HG03135 (cell line): ENCODE measurements around the gene IRGQ.
A peak's percentile ranks its signal among the peaks of the same experiment; 100 is the strongest.
"Not testable (repeated sequence)": the region's sequence is repeated elsewhere in the genome, so short reads cannot be mapped to it uniquely, and the experiment has no call there.

ENCODE experiments used
- ATAC-seq: cut with Tn5 transposase; IDR thresholded peaks from one replicate; pipeline ENCODE4 v1.9.1; 2021; ENCODE audit warnings: mild to moderate bottlenecking, moderate library complexity; ENCODE audit not compliant: unreplicated experiment

Gene IRGQ

DNA sequence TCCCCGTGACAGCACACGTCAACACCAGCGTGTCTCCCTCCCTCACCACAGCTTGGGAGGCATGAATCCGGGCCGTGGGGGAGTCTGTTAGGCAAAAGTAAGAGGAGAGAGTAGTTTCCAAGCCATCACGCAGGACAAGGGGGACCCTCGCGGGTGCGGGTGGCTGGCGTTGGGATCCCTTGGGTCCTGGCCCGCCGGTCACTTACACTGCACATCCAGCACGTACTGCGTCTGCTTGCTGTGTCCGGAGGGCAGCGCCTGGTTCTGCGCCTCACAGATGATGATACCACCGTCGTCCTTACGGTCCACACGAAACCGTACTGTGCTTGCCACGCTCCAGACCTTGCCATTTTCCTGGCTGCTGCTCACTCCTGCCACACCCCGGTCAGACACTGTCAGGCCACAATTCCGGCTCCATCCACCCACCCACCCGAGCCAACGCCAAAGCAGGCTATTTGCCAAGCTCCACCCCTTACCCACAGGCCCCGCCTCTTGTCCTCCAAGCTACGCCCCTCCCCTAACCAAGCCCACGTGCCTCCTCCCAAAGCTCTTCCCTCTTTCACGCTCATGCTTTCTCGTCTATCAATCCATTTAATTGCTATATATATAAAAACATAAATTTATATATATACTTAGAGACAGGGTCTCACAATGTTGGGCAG is 30.1 kb upstream of the IRGQ start:
- ATAC-seq = no peak

DNA sequence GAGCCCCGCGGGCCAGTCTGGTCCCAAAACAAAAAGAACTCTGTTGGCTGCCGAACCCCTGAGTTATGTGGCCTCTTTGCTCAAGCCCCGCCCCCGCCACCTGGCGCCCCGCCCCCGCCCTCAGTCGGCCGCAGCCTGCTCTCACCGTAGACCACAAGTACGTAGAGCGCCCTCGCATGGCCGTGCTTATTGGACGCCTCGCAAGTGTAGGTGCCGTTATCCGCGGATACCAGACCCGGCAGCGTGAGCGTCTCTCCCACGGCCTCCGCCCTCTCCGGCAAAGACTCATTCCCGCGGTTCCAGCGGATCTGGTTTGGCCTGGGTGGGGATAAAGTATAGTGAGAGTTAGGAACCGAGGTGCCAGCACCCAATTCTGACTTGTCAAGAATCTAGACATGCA is 29.0 kb upstream of the IRGQ start:
- ATAC-seq = no peak

DNA sequence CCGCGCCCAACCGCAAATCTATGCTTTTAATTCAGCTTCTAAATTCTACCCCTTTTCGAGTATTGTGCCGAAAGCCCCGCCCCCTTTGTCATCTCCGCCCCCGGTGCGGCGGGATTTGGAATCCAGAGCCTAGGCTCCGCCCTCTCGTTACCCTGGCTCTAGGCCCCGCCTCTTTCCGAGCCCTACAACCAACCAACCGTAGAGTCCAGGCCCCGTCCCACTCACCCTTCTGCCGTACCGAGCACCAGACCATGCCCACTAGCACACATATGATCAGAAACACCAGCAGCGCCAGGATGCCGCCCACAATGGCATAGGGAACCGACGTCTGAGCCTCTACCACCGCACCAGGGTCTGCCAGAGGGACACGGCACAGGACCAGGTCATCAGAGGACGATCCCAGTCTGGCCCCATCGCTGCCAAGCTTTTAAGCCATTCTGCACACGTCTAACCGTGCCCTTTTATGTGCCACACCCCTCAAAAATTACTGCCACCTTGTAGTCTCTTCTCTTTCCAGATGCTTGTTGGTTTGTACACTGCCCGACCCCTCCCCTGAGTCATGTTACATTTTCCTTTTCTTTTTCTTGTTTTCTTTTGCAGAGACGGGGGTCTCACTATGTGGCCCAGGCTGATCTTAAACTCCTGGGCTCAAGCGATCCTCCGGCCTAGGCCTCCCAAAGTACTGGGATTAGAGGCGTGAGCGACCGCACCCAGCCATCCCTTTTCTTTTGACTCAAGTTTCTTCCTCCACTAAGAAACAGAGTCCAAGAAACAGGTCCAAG is 28.1 kb upstream of the IRGQ start:
- ATAC-seq = no peak

DNA sequence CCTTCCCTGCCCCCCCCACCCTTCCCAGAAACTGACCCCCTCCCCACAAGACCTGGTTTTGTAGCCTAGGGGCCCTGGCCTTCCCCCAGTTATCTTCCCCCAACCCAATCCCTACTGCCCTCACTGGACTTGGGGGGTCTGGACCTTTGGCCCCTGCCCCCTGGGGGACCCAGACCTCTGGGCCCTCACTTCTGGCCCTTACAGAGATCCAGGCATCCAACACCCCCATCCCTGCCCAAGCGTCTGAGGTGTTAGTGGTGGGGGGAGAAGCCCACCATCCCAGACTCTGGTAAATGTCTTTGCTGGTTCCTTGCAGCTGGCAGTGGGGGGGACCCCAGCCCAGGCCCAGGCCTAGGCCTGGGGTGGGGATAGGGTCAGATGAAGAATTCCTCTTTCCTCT is 27.0 kb upstream of the IRGQ start:
- ATAC-seq = no peak

DNA sequence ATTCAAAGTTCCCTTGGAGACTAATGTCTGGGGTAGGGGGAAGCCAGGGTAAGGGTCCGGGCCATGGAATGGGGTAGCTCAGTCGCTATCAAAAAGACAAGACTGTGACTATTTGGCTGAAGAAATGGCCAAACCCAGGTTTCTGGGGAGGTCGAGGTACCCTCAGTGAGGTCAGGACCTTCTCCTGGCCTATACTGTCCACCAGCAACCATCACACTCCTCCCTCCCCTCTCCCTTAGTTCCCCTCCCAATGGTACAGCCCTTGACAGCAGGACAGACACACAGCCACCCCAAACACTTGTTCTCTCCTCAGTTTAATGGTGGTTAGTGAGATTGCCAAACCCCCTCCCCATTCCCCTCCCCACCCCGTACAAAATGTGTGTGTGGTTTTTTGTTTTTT is 26.1 kb upstream of the IRGQ start:
- ATAC-seq = no peak

DNA sequence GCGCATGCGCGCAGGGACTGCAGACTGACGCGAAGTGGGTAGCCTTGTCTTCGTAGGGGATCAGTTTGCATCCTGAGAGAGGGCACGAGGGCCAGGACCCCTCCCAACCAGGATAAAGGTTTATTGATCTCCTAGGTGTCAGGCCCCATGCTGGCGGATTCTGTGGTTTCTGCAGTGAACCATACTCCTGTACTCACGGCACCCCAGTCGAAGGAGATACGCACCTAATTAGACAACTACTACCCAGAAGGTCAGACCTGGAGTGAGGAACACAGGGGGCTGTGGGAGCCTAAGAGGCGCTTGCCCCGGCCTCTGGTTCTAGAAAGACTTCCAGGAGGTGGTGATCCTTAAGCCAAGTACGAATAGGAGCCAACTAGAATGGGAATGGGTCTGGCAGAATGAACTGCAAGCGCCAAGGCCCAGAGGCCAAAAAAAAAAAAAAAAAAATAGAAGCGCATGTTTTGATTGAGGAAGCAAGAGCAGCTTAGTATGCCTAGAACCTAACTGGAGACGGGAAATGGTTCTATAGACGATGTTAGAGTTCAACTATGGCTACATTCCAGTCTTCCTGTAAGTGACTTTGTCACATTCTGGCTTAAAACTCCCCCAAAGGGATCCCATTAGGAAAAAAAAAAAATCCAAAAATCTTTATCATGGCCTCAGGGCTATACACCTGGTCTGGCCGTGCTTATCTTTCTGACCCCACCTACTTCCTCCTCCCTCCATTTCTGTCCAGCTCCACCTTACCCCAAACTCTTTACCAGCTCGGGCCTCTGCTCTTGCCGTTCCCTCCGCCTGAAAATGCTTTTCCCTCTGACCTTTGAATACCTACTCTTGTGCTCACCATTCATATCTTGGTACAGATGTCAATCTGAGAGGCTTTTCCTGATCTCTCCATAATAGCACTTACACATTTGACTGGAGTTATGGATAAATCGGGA is 24.4 kb upstream of the IRGQ start:
- no peak for ATAC-seq

DNA sequence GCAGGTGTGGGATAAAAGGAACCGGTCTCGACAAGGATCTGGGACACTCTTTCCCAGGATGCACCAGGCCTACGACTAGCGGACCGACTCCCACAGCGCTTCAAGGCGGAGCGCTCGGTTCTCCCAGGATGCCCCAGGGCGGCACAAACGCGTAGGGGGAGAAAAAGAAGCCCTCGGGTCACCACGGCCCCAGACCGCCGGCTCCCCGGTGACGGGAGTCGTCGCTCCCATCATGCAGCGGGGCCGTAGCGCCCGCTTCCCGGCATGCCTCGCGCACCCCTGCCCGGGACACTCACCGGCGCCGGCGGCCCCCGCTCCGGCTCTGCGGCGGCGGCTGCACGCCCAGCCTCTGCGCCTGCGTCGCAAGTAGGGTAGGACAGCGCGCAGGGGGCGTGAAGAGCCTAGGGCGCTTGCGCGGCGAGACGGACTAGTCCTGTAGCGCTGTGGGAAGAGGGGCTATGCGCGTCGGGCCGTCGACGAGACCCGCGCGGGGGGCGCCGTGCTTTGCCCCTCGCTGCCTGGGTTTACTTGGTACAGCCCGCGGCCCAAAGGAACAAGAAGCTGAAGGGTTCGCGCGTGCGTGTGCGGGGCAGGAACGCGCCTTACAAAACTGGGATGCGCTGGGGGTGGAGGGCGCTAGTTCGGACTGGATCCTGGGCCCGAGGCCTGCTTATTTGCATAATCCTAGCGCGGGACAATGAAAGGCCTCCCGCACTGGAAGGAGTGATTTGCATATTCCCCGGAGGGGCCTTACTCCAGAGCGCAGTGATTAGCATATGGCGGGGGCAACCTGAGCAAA is 23.5 kb upstream of the IRGQ start, which contains the start of gene ZNF428:
Gene ZNF428, minus strand, starts transcription at position 368 of the 799 bp plus-strand sequence. CDS start 5,325 bp downstream, outside the sequence.
- peak; percentile 63 for ATAC-seq

DNA sequence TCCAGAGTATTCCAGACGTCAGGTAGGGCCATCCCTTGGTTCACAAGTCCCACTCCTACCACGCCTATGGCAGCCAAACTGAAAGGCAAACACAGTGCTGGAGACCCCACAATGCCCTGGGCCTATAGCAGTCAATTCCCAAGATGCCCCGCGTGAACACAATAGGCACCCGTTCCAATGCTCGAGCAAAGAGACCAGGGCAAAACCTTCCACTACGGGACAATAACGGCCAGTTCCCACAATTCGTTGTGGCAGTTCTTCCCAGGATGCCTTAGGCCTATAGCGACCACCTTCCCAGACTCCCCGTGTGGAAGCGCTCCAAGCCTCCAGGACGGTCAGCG is 23.0 kb upstream of the IRGQ start:
- peak; percentile 22 for ATAC-seq

DNA sequence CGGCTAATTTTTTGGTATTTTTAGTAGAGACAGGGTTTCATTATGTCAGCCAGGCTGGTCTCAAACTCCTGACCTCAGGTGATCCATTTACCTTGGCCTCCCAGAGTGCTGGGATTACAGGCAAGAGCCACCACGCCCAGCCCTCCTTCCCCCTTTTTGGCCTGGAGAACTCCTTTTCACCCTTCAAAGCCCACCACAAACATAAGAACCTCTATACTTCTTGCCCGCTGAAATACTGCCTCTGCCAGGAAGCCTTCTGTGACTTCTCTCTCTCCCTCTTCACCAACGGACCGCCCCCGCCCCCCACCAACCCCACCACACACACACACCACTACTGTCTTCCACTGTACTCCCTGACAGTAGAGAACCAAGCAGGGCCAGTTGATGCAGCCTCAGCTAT is 21.0 kb upstream of the IRGQ start:
- no peak for ATAC-seq

DNA sequence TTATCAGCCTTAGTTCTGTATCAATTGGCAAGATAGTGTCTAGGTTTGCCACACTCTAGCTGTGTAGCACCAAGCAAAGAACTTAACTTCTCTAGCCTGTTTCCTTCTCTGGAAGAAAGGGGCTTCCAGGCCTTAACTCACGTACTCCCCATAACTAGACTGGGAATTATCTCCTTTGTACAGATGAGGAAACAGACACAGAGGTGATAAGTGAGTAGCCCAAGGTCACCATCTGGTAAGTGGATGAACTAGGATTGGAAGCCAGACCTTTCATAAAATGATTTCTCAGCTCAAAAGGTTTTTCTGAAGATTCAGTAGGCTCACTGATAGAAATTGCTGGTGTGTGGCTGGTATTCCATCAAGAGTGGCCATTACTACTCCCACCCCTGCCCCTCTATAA is 20.4 kb upstream of the IRGQ start:
- ATAC-seq = no peak

DNA sequence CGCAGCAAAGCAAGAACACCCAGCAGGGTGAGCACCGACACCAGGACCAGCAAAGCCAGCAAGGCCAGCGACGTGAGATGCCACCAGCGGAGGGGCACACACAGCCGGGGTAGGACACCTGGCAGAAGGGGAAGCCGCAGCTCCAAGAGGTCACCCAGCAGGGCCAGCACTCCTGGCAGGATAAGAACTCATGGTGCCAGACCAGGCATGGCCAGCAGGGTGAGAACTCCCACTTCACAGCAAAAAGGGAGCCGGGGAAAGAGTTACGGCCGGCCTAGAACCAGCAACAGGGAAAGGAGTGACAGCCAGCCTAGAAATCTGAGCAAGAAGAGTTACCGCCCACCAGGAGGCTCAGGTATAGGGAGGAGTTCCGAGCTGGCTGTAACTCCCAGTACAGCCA is 16.4 kb upstream of the IRGQ start:
- no peak for ATAC-seq

DNA sequence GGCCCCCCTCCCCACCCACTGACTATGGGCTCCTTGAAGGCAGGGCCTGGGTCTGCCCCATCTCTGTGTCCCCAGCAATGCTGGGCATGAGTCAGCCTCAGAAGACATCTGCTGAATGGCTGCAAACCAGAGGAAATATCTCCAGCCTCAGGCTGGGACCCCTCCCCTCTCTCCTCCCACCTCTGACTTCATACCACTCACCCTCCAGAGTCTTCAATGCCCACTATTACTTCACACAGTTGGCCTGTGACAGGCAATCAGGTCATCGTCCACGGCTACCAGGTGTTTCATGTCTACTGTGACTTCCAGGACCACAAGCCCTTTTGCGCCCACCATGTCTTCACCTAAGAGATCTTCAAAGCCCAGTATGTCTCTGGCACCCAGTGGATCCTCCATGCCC is 15.9 kb upstream of the IRGQ start, which contains the start of gene SRRM5:
Gene SRRM5, plus strand, starts transcription at position 301 of the 400 bp plus-strand sequence. Its CDS starts 34 bp downstream, at position 335.
- no peak for ATAC-seq

DNA sequence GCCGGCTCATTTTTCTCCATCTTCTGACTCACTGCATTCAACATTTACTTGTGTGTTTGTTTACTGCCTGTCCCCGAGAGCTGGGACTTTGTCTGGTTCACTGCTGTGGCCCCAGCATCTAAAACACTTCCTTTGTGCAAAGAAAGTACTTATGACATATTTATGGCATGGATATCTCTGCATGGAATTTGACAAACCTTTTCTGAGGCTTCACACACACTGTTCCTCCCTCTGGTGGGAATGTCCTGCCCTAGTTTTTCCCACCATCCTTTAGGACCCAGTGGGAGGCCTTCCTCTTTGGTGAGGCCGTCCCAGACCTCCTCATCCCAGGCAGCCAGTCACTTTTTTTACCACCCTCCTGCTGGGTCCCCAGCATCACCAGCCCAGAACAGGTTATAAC is 14.6 kb upstream of the IRGQ start:
- ATAC-seq = no peak

DNA sequence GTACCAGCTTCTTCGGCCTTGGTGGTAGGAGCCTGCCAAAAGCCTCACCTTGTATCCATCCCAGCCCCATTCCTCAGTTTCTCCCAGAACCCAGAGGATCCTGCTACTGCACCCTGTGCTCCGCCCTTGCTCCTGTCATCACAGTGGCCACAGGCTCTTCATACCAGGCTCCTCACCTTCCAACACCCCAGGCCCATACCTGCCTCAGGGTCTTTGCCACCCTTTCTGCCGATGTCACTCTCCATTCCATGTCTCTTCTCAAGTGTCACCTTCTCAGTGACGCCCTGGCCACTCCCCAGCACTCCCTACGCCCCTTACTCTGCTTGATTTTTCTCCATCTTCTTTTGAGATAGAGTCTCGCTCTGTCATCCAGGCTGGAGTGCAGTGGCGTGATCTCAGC is 13.9 kb upstream of the IRGQ start:
- ATAC-seq = no peak

DNA sequence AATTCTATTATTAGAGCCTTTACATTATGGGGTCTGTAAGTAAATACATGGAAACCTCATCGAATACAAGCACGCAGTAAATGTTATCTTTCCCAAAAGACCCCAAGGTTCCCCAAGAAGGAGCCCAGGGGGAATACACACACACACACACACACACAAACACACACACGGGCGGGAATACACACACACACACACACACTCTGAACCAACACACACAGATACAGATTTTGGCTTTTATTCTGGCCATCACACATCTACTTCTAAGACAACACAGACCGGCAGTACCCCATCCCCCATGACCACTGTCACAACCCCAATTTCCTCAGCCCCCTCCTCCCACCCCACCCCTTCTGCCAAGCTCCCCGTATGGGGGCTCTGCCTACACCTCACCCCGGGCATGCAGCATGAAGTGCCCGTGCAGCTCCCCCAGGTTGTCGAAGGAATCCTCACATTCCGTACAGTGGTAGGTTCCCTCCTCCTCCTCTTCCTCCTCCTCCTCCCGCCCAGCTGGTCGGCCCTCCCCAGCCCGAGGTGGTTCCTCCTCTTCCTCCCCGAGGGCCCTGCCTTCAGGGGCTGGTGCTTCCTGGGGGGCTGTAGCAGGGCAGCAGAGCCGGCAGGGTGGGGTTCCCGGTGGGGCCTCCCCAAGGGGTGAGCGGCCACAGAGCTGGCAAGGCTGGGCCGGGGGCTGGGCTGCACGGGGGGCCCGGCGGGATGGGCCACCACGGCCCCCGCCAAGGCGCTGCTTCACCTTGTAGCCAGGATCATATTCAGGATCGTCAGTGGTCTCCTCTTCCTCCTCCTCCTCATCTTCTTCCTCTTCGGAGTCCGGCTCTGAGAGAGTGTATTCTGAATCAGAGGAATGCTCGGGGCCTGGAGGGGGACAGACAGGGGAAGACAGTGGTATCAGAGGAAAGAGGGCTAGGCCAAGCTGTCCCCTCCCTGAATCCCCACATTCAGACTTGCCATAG is 11.6 kb upstream of the IRGQ start:
- ATAC-seq = no peak

DNA sequence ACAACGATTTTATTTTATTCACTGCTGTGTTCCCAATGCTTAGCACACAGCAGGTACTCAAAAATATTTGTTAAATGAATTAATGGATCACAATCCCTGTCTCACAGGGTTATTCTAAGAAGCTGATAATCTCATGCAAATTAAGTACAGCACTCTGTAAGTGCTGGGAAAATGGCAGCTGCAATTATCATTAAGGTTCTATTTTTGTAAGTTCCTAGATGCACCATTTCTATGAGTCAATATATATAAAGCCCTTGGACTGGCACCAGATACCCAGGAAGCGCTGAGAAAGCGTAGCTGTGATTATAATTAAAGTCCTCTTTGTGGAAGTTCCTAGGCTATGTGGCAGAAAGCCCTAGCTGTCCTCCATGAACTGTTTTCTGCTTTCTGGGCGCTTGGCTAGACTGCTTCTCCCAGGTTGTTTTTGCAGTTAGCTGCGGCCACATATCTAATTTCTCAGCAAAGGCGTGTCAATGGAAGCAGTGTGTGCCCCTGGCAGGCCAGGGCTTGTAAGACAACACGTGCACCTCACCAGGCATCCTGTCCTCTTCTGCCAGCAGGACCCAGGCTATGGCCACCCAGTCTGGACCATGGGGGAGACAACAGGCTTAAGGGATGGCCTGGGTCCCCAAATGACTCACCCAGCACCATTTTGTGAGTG is 10.8 kb upstream of the IRGQ start:
- ATAC-seq = no peak

DNA sequence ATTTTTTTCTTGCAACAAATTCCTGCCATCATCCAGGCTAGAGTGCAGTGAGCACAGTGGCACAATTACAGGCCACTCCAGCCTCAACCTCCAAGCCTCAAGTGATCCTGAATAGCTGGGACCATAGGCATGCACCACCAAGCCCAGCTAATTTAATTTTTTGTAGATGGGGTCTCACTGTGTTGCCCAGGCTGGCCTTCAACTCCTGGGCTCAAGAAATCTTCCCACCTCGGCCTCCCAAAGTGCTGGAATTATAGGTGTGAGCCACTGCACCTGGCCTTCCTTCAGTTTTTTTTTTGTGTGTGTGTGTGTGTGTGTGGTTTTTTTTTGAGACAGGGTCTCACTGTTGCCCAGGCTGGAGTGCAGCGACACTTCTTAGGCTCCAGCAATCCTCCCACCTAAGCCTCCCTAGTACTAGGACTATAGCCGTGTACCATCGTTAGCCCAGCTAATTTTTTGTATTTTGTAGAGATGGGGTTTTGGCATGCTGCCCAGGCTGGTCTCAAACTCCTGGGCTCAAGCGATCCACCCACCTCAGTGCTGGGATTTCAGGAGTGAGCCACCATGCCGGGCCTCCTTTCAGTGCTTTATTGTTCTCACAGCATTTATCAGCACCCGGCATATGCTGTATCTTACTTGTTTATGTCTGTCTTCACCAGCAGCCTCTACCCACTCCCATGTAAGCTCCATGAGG is 10.1 kb upstream of the IRGQ start:
- no peak for ATAC-seq

DNA sequence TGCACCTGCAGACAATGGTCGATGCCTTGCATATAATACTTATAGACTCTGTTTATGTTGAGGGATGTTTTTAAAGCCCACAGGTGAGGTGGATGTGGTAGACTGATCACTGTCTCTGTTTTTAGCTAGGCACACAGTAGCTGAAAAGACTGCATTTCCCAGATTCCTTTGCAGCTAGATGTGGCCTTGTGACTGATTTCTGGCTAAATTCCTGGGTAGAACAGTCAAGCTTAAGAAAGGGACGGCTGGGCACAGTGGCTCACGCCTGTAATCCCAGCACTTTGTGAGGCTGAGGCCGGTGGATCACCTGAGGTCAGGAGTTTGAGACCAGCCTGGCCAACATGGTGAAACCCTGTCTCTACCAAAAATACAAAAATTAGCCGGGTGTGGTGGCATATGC is 4.4 kb upstream of the IRGQ start:
- ATAC-seq = not testable (repeated sequence)
